GM12878 (cell line): ENCODE data around the gene CHN2. TPM values are rescaled to one million over a fixed set of nuclear protein-coding genes. Genes with fewer than 3 reads are reported as not detected.

ENCODE experiments used
- ATAC-seq: fragments of 200-7000 bp; cut with Tn5 transposase; 3 replicates; pipeline ENCODE4 v1.9.1; 2020; ENCODE audit warnings: mild to moderate bottlenecking, moderate library complexity
- BruUV-seq: library from RNA; stranded (reverse); fragments of 400-500 nt; replicated peaks from 2 replicates; lab custom pipeline; 2021; lab: Mats Ljungman, UMichigan
- CTCF ChIA-PET: fragments of 300-600 bp; sonication (Branson Sonifier 250); formaldehyde crosslinking; extraction: SDS; loops from one replicate; lab custom pipeline; 2021; ENCODE audit warnings: inconsistent platforms; lab: Yijun Ruan, JAX
- POLR2A ChIA-PET: fragments of 350-600 bp; formaldehyde crosslinking; extraction: SDS; loops from one replicate; lab custom pipeline; 2021; ENCODE audit warnings: inconsistent platforms; lab: Charles Lee
- RAD21 ChIA-PET: fragments of 300-600 bp; sonication (Branson Sonifier 250); formaldehyde crosslinking; loops from one replicate; lab custom pipeline; 2023; ENCODE audit warnings: antibody characterized with exemption; ENCODE audit not compliant: unreplicated experiment; lab: Charles Lee
- SMC1A ChIA-PET: fragments of 300-600 bp; sonication (Branson Sonifier 250); formaldehyde crosslinking; loops from one replicate; lab custom pipeline; 2023; ENCODE audit not compliant: unreplicated experiment, uncharacterized antibody; lab: Charles Lee
- DNase-seq: peaks from one replicate; pipeline ENCODE4 v3.0.0-alpha.2; 2011; ENCODE audit warnings: low read depth, low spot score
- FAIRE-seq: peaks from 3 replicates; lab custom pipeline; 2011; peaks lifted over from hg19 to GRCh38; lab: Jason Lieb, UNC
- H2AFZ ChIP-seq: 2 replicates; pipeline ENCODE4 v1.6.0; 2011; ENCODE audit warnings: low read depth, low read length, control low read depth; ENCODE audit not compliant: control insufficient read depth
- H3K27ac ChIP-seq: 2 replicates; pipeline ENCODE4 v1.5.1; 2011; ENCODE audit warnings: control low read depth; ENCODE audit not compliant: control insufficient read depth, insufficient read depth
- H3K27me3 ChIP-seq, 2 experiments: replicated peaks in 1 of 2; 2 replicates each; pipeline versions ENCODE4 v1.6.0 to v1.6.1; 2011; ENCODE audit warnings: low read length in 1 of 2; ENCODE audit not compliant: control insufficient read depth in 2 of 2, insufficient read depth in 2 of 2
- H3K36me3 ChIP-seq, 2 experiments: 2 replicates each; pipeline ENCODE4 v1.5.1; 2011; ENCODE audit warnings: low read length in 1 of 2; ENCODE audit not compliant: control insufficient read depth in 2 of 2, insufficient read depth in 2 of 2
- H3K4me1 ChIP-seq: 2 replicates; pipeline ENCODE4 v1.6.1; 2011; ENCODE audit warnings: mild to moderate bottlenecking, low read length, moderate library complexity, mixed read lengths; ENCODE audit not compliant: control insufficient read depth, insufficient read depth
- H3K4me2 ChIP-seq: 2 replicates; pipeline ENCODE4 v1.6.0; 2011; ENCODE audit warnings: control low read depth; ENCODE audit not compliant: control insufficient read depth, insufficient read depth
- H3K4me3 ChIP-seq: fragments of 200-600 bp; sonication (generic); 2 replicates; pipeline ENCODE4 v1.5.1; 2016
- H3K79me2 ChIP-seq: 2 replicates; pipeline ENCODE4 v1.6.0; 2011; ENCODE audit warnings: low read length; ENCODE audit not compliant: control insufficient read depth, insufficient read depth
- H3K9ac ChIP-seq: 2 replicates; pipeline ENCODE4 v1.8.0; 2011; ENCODE audit warnings: low read length, control low read depth, mixed read lengths; ENCODE audit not compliant: control insufficient read depth, insufficient read depth
- H3K9me3 ChIP-seq: replicated peaks from 3 replicates; pipeline ENCODE4 v1.5.1; 2011; ENCODE audit warnings: mild to moderate bottlenecking, low read length; ENCODE audit not compliant: control insufficient read depth, insufficient read depth
- H4K20me1 ChIP-seq: 2 replicates; pipeline ENCODE4 v1.6.0; 2011; ENCODE audit not compliant: control insufficient read depth, insufficient read depth
- CHD2 ChIP-seq: IDR thresholded peaks from 2 replicates; pipeline ENCODE4 v1.6.1; 2011; ENCODE audit warnings: low read depth, low read length, improper control_type of control experiment, borderline replicate concordance
- EP300 ChIP-seq, 2 experiments: fragments of 150-350 bp in 1 of 2; IDR thresholded peaks; 2 replicates each; pipeline ENCODE4 v1.6.1; 2011 to 2012; ENCODE audit warnings: low read depth in 2 of 2, low read length in 2 of 2, borderline replicate concordance in 1 of 2, improper control_type of control experiment in 1 of 2, inconsistent platforms in 1 of 2; ENCODE audit not compliant: control insufficient read depth in 1 of 2
- ESRRA ChIP-seq: IDR thresholded peaks from 2 replicates; pipeline ENCODE4 v1.6.1; 2012; ENCODE audit warnings: mild to moderate bottlenecking, low read length, improper control_type of control experiment
- HDGF ChIP-seq: fragments of 450-650 bp; IDR thresholded peaks from 2 replicates; pipeline ENCODE4 v1.6.1; 2016; ENCODE audit warnings: antibody characterized with exemption
- IRF4 ChIP-seq: IDR thresholded peaks from 2 replicates; pipeline ENCODE4 v1.6.1; 2011; ENCODE audit warnings: low read depth, low read length
- MEF2A ChIP-seq: IDR thresholded peaks from 2 replicates; pipeline ENCODE4 v1.6.1; 2011; ENCODE audit warnings: low read depth, mild to moderate bottlenecking, low read length, moderate library complexity; ENCODE audit not compliant: insufficient read depth
- RELA ChIP-seq: fragments of 450-650 bp; IDR thresholded peaks from 2 replicates; pipeline ENCODE4 v1.8.0; 2014; ENCODE audit warnings: borderline replicate concordance; ENCODE audit not compliant: partially characterized antibody
- RUNX3 ChIP-seq: IDR thresholded peaks from 2 replicates; pipeline ENCODE4 v1.6.1; 2012; ENCODE audit warnings: low read length, inconsistent platforms
- SUZ12 ChIP-seq: fragments of 200-600 bp; sonication (generic); IDR thresholded peaks from one replicate; pipeline ENCODE4 v1.6.1; 2018; ENCODE audit warnings: antibody characterized with exemption, mild to moderate bottlenecking; ENCODE audit not compliant: unreplicated experiment
- WGBS: methylation state at CpG from one replicate; pipeline ENCODE4 v1.1.6; 2016; ENCODE audit warnings: low lambda C conversion rate; ENCODE audit not compliant: insufficient replicate concordance, insufficient coverage; ENCODE audit errors: missing lambda C conversion rate; 5-methylcytosine and 5-hydroxymethylcytosine counted together
- in situ Hi-C: fragments of 300-500 bp; cut with MboI; formaldehyde crosslinking; loops from 9 replicates; pipeline ENCODE4 v1.14.3; 2018; ENCODE audit warnings: mixed read lengths
- intact Hi-C: fragments of 100-400 bp; cut with micrococcal nuclease; formaldehyde crosslinking; loops from one replicate; pipeline ENCODE4 v1.14.2; 2022; ENCODE audit not compliant: unreplicated experiment
- polyA plus RNA-seq, 11 experiments: library from polyadenylated mRNA; depleted of rRNA in 4 of 11; unstranded in 6 of 11; stranded (reverse) in 5 of 11; fragments of >200 nt; fragmentation: Nextera tagmentation in 4 of 11; fragmentation: Illumina TruSeq in 1 of 11; extraction: Ambion mirVana in 4 of 11; extraction: Trizol in 1 of 11; gene quantifications; 1 replicate in 1 of 11; 2 replicates in 10 of 11; pipeline versions ENCODE4 v1.2.1 to v1.2.3, GENCODE V29; 2011 to 2016; ENCODE audit warnings: inconsistent platforms in 2 of 11, missing spikeins in 2 of 11, low read depth in 1 of 11
- total RNA-seq, 4 experiments: library from RNA; depleted of rRNA in 3 of 4; stranded (reverse); fragments of >200 nt in 3 of 4; fragmentation: Illumina TruSeq in 1 of 4; extraction: Trizol in 1 of 4; gene quantifications; 2 replicates each; pipeline versions ENCODE4 v1.2.1 to v1.2.3, GENCODE V29; 2013 to 2021
- TF ChIP-seq, protein P1 (sequence below): fragments of 450-650 bp; IDR thresholded peaks from 2 replicates; pipeline ENCODE4 v1.6.1; 2017; ENCODE audit warnings: mild to moderate bottlenecking, moderate library complexity
- TF ChIP-seq, protein P2 (sequence below): IDR thresholded peaks from 2 replicates; pipeline ENCODE4 v1.6.1; 2012; ENCODE audit warnings: low read depth, low read length, improper control_type of control experiment
- TF ChIP-seq, protein P3 (sequence below): IDR thresholded peaks from 2 replicates; pipeline ENCODE4 v1.6.1; 2012; ENCODE audit warnings: low read length, inconsistent platforms
- TF ChIP-seq, protein P4 (sequence below): fragments of 450-650 bp; formaldehyde crosslinking; IDR thresholded peaks from 2 replicates; pipeline ENCODE4 v1.4.0; 2022; ENCODE audit warnings: mild to moderate bottlenecking, moderate library complexity

Gene CHN2
- total and polyA plus RNA-seq, 10 of the 15 experiments (the other 5 are each of a cell fraction or from before 2014, with no cell fraction given): 0.11 to 3.8 (median 0.37) TPM; not detected in 2

DNA sequence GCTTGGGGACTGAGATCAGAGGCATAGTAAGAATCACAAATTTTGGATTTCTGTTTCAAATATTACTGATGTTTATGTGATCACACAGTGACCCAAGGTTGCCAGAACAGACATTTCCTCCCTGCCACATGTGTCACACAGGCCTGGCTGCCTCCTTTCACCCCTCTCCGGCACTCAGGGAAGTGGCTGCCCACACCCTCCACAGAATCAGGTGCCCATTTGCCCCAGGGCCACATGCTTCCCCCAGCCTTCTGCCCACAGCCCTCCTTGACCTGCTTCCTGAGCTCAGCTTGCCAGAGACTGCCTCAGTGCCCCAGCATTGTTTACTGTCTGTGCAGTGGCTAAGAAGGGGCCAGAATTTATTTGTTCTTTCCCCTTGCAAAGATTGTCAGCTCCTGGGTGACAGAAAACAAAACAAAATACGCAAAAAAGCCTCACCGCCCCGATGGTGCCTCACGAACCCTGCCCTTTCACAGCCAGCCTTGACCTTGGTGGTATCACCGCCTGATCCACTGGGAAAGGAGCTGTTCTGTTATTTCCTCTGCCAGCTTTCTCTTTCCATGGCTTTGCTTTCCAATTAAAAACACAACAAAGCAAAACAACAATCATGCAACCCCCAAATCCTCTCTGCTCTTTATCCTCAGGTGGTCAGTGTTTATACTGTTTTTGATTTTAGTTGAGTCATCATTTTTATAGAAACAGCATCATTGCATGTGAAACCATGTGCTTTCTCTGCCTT lies 52.8 kb downstream of the CHN2 start:
- intact Hi-C loops: no loop called here
- H3K27me3 ChIP-seq: no peaks in the 10 kb centered on the region; a peak in 1 of 4 replicates
- in situ Hi-C loops: no loop called here
- H4K20me1 ChIP-seq: no peaks in the 10 kb centered on the region; the same call in 1 of the 2 replicates
- SMC1A ChIA-PET: interaction anchor here (1.5 kb wide), 1 partner anchor 58 kb away, joined by 3 read pairs; no protein-coding TSS in a partner anchor
- POLR2A ChIA-PET: no interaction called here
- no peak overlapping the region for H3K9ac ChIP-seq
- ATAC-seq (no peak), DNase-seq (no peak), FAIRE-seq (no peak)
- no peaks in the 10 kb centered on the region for H3K36me3 ChIP-seq
- WGBS: 46% methylated on average over 6 of the region's 6 CpGs
- H3K4me1 ChIP-seq: no peaks in the 10 kb centered on the region
- H3K27ac ChIP-seq: no peak overlapping the region
- RAD21 ChIA-PET: no interaction called here
- H3K9me3 ChIP-seq: no peaks in the 10 kb centered on the region
- BruUV-seq: no TSS peak
- no peak overlapping the region for H2AFZ ChIP-seq
- no peaks in the 10 kb centered on the region for H3K79me2 ChIP-seq
- H3K4me3 ChIP-seq: no peak overlapping the region
- no peak overlapping the region for H3K4me2 ChIP-seq
- CTCF ChIA-PET: no interaction called here
- TF ChIP-seq, protein P1, sequence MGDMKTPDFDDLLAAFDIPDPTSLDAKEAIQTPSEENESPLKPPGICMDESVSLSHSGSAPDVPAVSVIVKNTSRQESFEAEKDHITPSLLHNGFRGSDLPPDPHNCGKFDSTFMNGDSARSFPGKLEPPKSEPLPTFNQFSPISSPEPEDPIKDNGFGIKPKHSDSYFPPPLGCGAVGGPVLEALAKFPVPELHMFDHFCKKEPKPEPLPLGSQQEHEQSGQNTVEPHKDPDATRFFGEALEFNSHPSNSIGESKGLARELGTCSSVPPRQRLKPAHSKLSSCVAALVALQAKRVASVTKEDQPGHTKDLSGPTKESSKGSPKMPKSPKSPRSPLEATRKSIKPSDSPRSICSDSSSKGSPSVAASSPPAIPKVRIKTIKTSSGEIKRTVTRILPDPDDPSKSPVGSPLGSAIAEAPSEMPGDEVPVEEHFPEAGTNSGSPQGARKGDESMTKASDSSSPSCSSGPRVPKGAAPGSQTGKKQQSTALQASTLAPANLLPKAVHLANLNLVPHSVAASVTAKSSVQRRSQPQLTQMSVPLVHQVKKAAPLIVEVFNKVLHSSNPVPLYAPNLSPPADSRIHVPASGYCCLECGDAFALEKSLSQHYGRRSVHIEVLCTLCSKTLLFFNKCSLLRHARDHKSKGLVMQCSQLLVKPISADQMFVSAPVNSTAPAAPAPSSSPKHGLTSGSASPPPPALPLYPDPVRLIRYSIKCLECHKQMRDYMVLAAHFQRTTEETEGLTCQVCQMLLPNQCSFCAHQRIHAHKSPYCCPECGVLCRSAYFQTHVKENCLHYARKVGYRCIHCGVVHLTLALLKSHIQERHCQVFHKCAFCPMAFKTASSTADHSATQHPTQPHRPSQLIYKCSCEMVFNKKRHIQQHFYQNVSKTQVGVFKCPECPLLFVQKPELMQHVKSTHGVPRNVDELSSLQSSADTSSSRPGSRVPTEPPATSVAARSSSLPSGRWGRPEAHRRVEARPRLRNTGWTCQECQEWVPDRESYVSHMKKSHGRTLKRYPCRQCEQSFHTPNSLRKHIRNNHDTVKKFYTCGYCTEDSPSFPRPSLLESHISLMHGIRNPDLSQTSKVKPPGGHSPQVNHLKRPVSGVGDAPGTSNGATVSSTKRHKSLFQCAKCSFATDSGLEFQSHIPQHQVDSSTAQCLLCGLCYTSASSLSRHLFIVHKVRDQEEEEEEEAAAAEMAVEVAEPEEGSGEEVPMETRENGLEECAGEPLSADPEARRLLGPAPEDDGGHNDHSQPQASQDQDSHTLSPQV: no peak
- TF ChIP-seq RELA (no peak), MEF2A (no peak), CHD2 (no peak), EP300 (IDR thresholded peaks at IDR 0.05; ENCODE audit: borderline replicate concordance in 1 of 2, control insufficient read depth in 1 of 2, low read depth in 2 of 2, low read length in 2 of 2) (no peak), HDGF (no peak), RUNX3 (no peak), IRF4 (no peak), SUZ12 (no peak), ESRRA (no peak)
- TF ChIP-seq, protein P2, sequence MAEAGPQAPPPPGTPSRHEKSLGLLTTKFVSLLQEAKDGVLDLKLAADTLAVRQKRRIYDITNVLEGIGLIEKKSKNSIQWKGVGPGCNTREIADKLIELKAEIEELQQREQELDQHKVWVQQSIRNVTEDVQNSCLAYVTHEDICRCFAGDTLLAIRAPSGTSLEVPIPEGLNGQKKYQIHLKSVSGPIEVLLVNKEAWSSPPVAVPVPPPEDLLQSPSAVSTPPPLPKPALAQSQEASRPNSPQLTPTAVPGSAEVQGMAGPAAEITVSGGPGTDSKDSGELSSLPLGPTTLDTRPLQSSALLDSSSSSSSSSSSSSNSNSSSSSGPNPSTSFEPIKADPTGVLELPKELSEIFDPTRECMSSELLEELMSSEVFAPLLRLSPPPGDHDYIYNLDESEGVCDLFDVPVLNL: no peak
- TF ChIP-seq, protein P3, sequence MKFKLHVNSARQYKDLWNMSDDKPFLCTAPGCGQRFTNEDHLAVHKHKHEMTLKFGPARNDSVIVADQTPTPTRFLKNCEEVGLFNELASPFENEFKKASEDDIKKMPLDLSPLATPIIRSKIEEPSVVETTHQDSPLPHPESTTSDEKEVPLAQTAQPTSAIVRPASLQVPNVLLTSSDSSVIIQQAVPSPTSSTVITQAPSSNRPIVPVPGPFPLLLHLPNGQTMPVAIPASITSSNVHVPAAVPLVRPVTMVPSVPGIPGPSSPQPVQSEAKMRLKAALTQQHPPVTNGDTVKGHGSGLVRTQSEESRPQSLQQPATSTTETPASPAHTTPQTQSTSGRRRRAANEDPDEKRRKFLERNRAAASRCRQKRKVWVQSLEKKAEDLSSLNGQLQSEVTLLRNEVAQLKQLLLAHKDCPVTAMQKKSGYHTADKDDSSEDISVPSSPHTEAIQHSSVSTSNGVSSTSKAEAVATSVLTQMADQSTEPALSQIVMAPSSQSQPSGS: no peak
- TF ChIP-seq, protein P4, sequence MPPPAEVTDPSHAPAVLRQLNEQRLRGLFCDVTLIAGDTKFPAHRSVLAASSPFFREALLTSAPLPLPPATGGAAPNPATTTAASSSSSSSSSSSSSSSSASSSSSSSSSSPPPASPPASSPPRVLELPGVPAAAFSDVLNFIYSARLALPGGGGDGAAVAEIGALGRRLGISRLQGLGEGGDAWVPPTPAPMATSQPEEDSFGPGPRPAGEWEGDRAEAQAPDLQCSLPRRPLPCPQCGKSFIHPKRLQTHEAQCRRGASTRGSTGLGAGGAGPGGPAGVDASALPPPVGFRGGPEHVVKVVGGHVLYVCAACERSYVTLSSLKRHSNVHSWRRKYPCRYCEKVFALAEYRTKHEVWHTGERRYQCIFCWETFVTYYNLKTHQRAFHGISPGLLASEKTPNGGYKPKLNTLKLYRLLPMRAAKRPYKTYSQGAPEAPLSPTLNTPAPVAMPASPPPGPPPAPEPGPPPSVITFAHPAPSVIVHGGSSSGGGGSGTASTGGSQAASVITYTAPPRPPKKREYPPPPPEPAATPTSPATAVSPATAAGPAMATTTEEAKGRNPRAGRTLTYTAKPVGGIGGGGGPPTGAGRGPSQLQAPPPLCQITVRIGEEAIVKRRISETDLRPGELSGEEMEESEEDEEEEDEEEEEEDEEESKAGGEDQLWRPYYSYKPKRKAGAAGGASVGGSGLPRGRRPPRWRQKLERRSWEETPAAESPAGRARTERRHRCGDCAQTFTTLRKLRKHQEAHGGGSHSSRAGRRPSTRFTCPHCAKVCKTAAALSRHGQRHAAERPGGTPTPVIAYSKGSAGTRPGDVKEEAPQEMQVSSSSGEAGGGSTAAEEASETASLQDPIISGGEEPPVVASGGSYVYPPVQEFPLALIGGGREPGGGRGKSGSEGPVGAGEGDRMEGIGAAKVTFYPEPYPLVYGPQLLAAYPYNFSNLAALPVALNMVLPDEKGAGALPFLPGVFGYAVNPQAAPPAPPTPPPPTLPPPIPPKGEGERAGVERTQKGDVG: no peak
